Common myeloid progenitor, CD34-positive (primary cell): ENCODE data around the gene VPS18.

Source experiments
- CTCF ChIA-PET: fragments of 350-600 bp; sonication (Branson Sonifier 250); formaldehyde crosslinking; loops from one replicate; lab custom pipeline; 2021; ENCODE audit warnings: antibody characterized with exemption; lab: Charles Lee
- POLR2A ChIA-PET: fragments of 350-600 bp; sonication (Branson Sonifier 250); formaldehyde crosslinking; loops from one replicate; lab custom pipeline; 2021; ENCODE audit warnings: antibody characterized with exemption; lab: Charles Lee
- DNase-seq, 3 donors: peaks; one replicate each; pipeline versions ENCODE4 v3.0.0 to v3.0.0-alpha.2; 2013
- H3K27ac ChIP-seq, 2 experiments: 1 replicate in 1 of 2; 2 replicates in 1 of 2; pipeline ENCODE4 v1.7.0; 2013; ENCODE audit warnings: inconsistent platforms in 2 of 2, low read length in 2 of 2, mild to moderate bottlenecking in 2 of 2, low read depth in 1 of 2, moderate library complexity in 1 of 2; ENCODE audit not compliant: severe bottlenecking in 2 of 2, insufficient read depth in 1 of 2, poor library complexity in 1 of 2
- H3K27me3 ChIP-seq, 5 experiments: replicated peaks in 2 of 5; 1 replicate in 3 of 5; 2 replicates in 2 of 5; pipeline versions ENCODE4 v1.6.1 to v1.7.0; 2013; ENCODE audit warnings: low read length in 4 of 5, mild to moderate bottlenecking in 2 of 5, moderate library complexity in 2 of 5, inconsistent platforms in 1 of 5; ENCODE audit not compliant: insufficient read depth in 5 of 5, control insufficient read depth in 4 of 5
- H3K36me3 ChIP-seq, 4 experiments: 1 replicate in 2 of 4; 2 replicates in 2 of 4; pipeline versions ENCODE4 v1.6.1 to v1.7.0; 2013; ENCODE audit warnings: low read length in 3 of 4, control low read depth in 1 of 4, mild to moderate bottlenecking in 1 of 4; ENCODE audit not compliant: control insufficient read depth in 4 of 4, insufficient read depth in 4 of 4
- H3K4me1 ChIP-seq, 4 experiments: 1 replicate in 3 of 4; 2 replicates in 1 of 4; pipeline versions ENCODE4 v1.6.1 to v1.7.1; 2013; ENCODE audit warnings: low read length in 3 of 4, mild to moderate bottlenecking in 3 of 4, control low read depth in 1 of 4, inconsistent platforms in 1 of 4, moderate library complexity in 1 of 4; ENCODE audit not compliant: control insufficient read depth in 4 of 4, insufficient read depth in 4 of 4; ENCODE audit errors: control extremely low read depth in 1 of 4
- H3K4me3 ChIP-seq, 7 experiments: 1 replicate in 4 of 7; 2 replicates in 3 of 7; pipeline versions ENCODE4 v1.5.1 to v1.7.0; 2013; ENCODE audit warnings: mild to moderate bottlenecking in 7 of 7, low read length in 6 of 7, moderate library complexity in 6 of 7, inconsistent platforms in 2 of 7, low read depth in 2 of 7, control low read depth in 1 of 7; ENCODE audit not compliant: insufficient read depth in 4 of 7, control insufficient read depth in 1 of 7; ENCODE audit errors: extremely low read depth in 1 of 7
- H3K9me3 ChIP-seq, 5 experiments: 1 replicate in 4 of 5; 2 replicates in 1 of 5; pipeline versions ENCODE4 v1.6.1 to v1.7.1; 2013; ENCODE audit warnings: low read length in 4 of 5, mild to moderate bottlenecking in 2 of 5, inconsistent platforms in 1 of 5, low read depth in 1 of 5, moderate library complexity in 1 of 5; ENCODE audit not compliant: control insufficient read depth in 4 of 5, insufficient read depth in 2 of 5; ENCODE audit errors: control extremely low read depth in 1 of 5
- WGBS: methylation state at CpG from one replicate; pipeline ENCODE4 v1.1.5; 2013; ENCODE audit not compliant: insufficient coverage; 5-methylcytosine and 5-hydroxymethylcytosine counted together

The VPS18 gene

GRCh38 chr15:40914013-40914412 lies 19.8 kb downstream of the VPS18 start:
- Histone ChIP-seq H3K36me3 (no peaks in the 10 kb centered on the region), H3K4me3 (no peak overlapping the region), H3K27me3 (no peaks in the 10 kb centered on the region), H3K27ac (no peak overlapping the region), H3K4me1 (peaks cover 0 to 16% (median 8%) of the 10 kb centered on the region in 4 experiments), H3K9me3 (no peaks in the 10 kb centered on the region)
- DNase-seq: no peak
- WGBS: 97% methylated on average over 12 of the region's 12 CpGs
- CTCF ChIA-PET: interaction anchor here (2.2 kb wide), 1 partner anchor 17 kb away, joined by 9 read pairs; no protein-coding TSS in a partner anchor
- POLR2A ChIA-PET: no interaction called here

- no peak for DNase-seq
- H3K27ac ChIP-seq: no peak overlapping the region
- ChIA-PET POLR2A (no interaction called here), CTCF (interaction anchor here (0.7 to 2.2 kb wide), 5 partner anchors 16 to 170 kb away, joined by 3 to 9 read pairs (median 3); no protein-coding TSS in a partner anchor)
- no peaks in the 10 kb centered on the region for H3K36me3 ChIP-seq
- no peaks in the 10 kb centered on the region for H3K9me3 ChIP-seq
- peaks cover 0 to 16% (median 8%) of the 10 kb centered on the region in 4 experiments for H3K4me1 ChIP-seq
- no peaks in the 10 kb centered on the region for H3K27me3 ChIP-seq
- WGBS: 87% methylated on average over 8 of the region's 8 CpGs
- H3K4me3 ChIP-seq: no peak overlapping the region
These were observed 20.2 kb downstream of the VPS18 start for GRCh38 chr15:40914486-40914885.

- ChIA-PET POLR2A (no interaction called here), CTCF (interaction anchor here (0.7 to 3.4 kb wide), 8 partner anchors 10 to 169 kb away, joined by 3 to 18 read pairs (median 4); no protein-coding TSS in a partner anchor)
- H3K27ac ChIP-seq: no peak overlapping the region
- no peak for DNase-seq
- no peaks in the 10 kb centered on the region for H3K36me3 ChIP-seq
- H3K9me3 ChIP-seq: no peaks in the 10 kb centered on the region
- WGBS: 91% methylated on average over 10 of the region's 12 CpGs
- no peaks in the 10 kb centered on the region for H3K27me3 ChIP-seq
- H3K4me1 ChIP-seq: peaks cover 0 to 10% (median 7%) of the 10 kb centered on the region in 4 experiments
- H3K4me3 ChIP-seq: no peak overlapping the region
These were observed 20.9 kb downstream of the VPS18 start for GRCh38 chr15:40915116-40915661.

- WGBS: 66% methylated on average over 5 of the region's 6 CpGs
- Histone ChIP-seq H3K36me3 (no peaks in the 10 kb centered on the region), H3K27ac (no peak overlapping the region), H3K4me1 (peaks cover 0 to 10% (median 6%) of the 10 kb centered on the region in 4 experiments), H3K4me3 (no peak overlapping the region), H3K9me3 (no peaks in the 10 kb centered on the region), H3K27me3 (no peaks in the 10 kb centered on the region)
- POLR2A ChIA-PET: no interaction called here
- CTCF ChIA-PET: interaction anchor here (1.1 to 3.4 kb wide), 6 partner anchors 10 to 101 kb away, joined by 3 to 18 read pairs (median 6); no protein-coding TSS in a partner anchor
- no peak for DNase-seq
These were observed 21.4 kb downstream of the VPS18 start for GRCh38 chr15:40915679-40916078.

- Histone ChIP-seq H3K9me3 (no peaks in the 10 kb centered on the region), H3K27me3 (no peaks in the 10 kb centered on the region), H3K4me1 (no peaks in the 10 kb centered on the region), H3K36me3 (no peaks in the 10 kb centered on the region), H3K27ac (no peak overlapping the region), H3K4me3 (no peak overlapping the region)
- no peak for DNase-seq
- ChIA-PET POLR2A (no interaction called here), CTCF (interaction anchor here (1.2 to 3.4 kb wide), 5 partner anchors 12 to 105 kb away, joined by 3 to 18 read pairs (median 7); no protein-coding TSS in a partner anchor)
- WGBS: 71% methylated on average over 4 of the region's 11 CpGs
These were observed 23.3 kb downstream of the VPS18 start for GRCh38 chr15:40917585-40917984.

- ChIA-PET CTCF (interaction anchor here (0.9 to 3.4 kb wide), 7 partner anchors 13 to 104 kb away, joined by 3 to 18 read pairs (median 5); no protein-coding TSS in a partner anchor), POLR2A (no interaction called here)
- 95% methylated on average over 15 of the region's 15 CpGs for WGBS
- H3K27me3 ChIP-seq: peaks cover 0 to 2% (median 0%) of the 10 kb centered on the region in 5 experiments
- DNase-seq: no peak
- H3K9me3 ChIP-seq: no peaks in the 10 kb centered on the region
- H3K36me3 ChIP-seq: no peaks in the 10 kb centered on the region
- H3K4me1 ChIP-seq: no peaks in the 10 kb centered on the region
- no peak overlapping the region for H3K4me3 ChIP-seq
- no peak overlapping the region for H3K27ac ChIP-seq
These were observed 24.0 kb downstream of the VPS18 start for GRCh38 chr15:40918146-40918798.
